Endothelial cell of umbilical vein (primary cell): Measurements from ENCODE around the gene HOXC11. TPM values are rescaled to one million over a fixed set of nuclear protein-coding genes. Genes with fewer than 3 reads are reported as not detected.

ENCODE experiments used
- BruUV-seq: library from RNA; stranded (reverse); fragments of 400-500 nt; replicated peaks from 2 replicates; lab custom pipeline; 2021; lab: Mats Ljungman, UMichigan
- CTCF ChIA-PET: fragments of 300-600, 350-600 bp; sonication (Branson Sonifier 250); formaldehyde crosslinking; loops from one replicate; lab custom pipeline; 2021; ENCODE audit warnings: antibody characterized with exemption, inconsistent platforms; lab: Charles Lee
- POLR2A ChIA-PET: fragments of 300-600, 350-600 bp; sonication (Branson Sonifier 250); formaldehyde crosslinking; loops from one replicate; lab custom pipeline; 2021; ENCODE audit warnings: antibody characterized with exemption, inconsistent platforms; lab: Charles Lee
- DNase-seq: peaks from one replicate; pipeline ENCODE4 v3.0.0-alpha.2; 2011; ENCODE audit warnings: low read depth, low spot score
- FAIRE-seq: peaks from 2 replicates; lab custom pipeline; 2011; peaks lifted over from hg19 to GRCh38; lab: Jason Lieb, UNC
- H2AFZ ChIP-seq: 2 replicates; pipeline ENCODE4 v1.6.0; 2012; ENCODE audit warnings: low read depth, low read length, control low read depth, inconsistent platforms
- H3K27ac ChIP-seq: 2 replicates; pipeline ENCODE4 v1.5.1; 2011; ENCODE audit warnings: low read depth, mild to moderate bottlenecking, control low read depth, low read length, moderate library complexity; ENCODE audit not compliant: insufficient read depth
- H3K27me3 ChIP-seq, 2 experiments: 2 replicates each; pipeline versions ENCODE4 v1.6.0 to v1.6.1; 2011; ENCODE audit warnings: low read length in 2 of 2, mixed read lengths in 1 of 2; ENCODE audit not compliant: control insufficient read depth in 2 of 2, insufficient read depth in 2 of 2
- H3K36me3 ChIP-seq, 2 experiments: 2 replicates in 1 of 2; 3 replicates in 1 of 2; pipeline ENCODE4 v1.5.1; 2011; ENCODE audit warnings: low read length in 2 of 2, mild to moderate bottlenecking in 1 of 2, moderate library complexity in 1 of 2; ENCODE audit not compliant: control insufficient read depth in 2 of 2, insufficient read depth in 2 of 2; ENCODE audit errors: extremely low read depth in 1 of 2
- H3K4me1 ChIP-seq: 3 replicates; pipeline ENCODE4 v1.5.1; 2011; ENCODE audit warnings: mild to moderate bottlenecking, low read length; ENCODE audit not compliant: control insufficient read depth, insufficient read depth; ENCODE audit errors: extremely low read depth
- H3K4me2 ChIP-seq: 2 replicates; pipeline ENCODE4 v1.6.1; 2011; ENCODE audit warnings: low read length, control low read depth, mixed read lengths; ENCODE audit not compliant: insufficient read depth
- H3K4me3 ChIP-seq, 3 experiments: fragments of 200-600 bp in 1 of 3; sonication (generic), shearing (Covaris generic) in 1 of 3; replicated peaks in 1 of 3; 2 replicates each; pipeline ENCODE4 v1.5.1; 2011 to 2016; ENCODE audit warnings: control low read depth in 3 of 3, low read length in 3 of 3, mild to moderate bottlenecking in 2 of 3, inconsistent platforms in 1 of 3, low read depth in 1 of 3, moderate library complexity in 1 of 3; ENCODE audit not compliant: insufficient read depth in 1 of 3
- H3K79me2 ChIP-seq: 2 replicates; pipeline ENCODE4 v1.6.0; 2012; ENCODE audit warnings: low read length, inconsistent platforms; ENCODE audit not compliant: control insufficient read depth, insufficient read depth
- H3K9ac ChIP-seq: replicated peaks from 2 replicates; pipeline ENCODE3; 2011; ENCODE audit warnings: low read length, control low read depth; ENCODE audit not compliant: insufficient read depth; ENCODE audit errors: extremely low read depth
- H3K9me1 ChIP-seq: replicated peaks from 3 replicates; pipeline ENCODE4 v1.6.0; 2011; ENCODE audit warnings: mild to moderate bottlenecking, low read length; ENCODE audit not compliant: control insufficient read depth, insufficient read depth; ENCODE audit errors: extremely low read depth
- H3K9me3 ChIP-seq: replicated peaks from 2 replicates; pipeline ENCODE4 v1.5.1; 2012; ENCODE audit warnings: low read length, inconsistent platforms; ENCODE audit not compliant: control insufficient read depth, insufficient read depth
- H4K20me1 ChIP-seq: replicated peaks from 2 replicates; pipeline ENCODE3; 2011; ENCODE audit warnings: mild to moderate bottlenecking, low read length; ENCODE audit not compliant: control insufficient read depth, insufficient read depth; ENCODE audit errors: extremely low read depth
- CTCF ChIP-seq, 2 donors: IDR thresholded peaks; 1 replicate in 1 of 2; 2 replicates in 1 of 2; pipeline ENCODE4 v1.5.1; 2011; ENCODE audit warnings: low read length in 2 of 2, mild to moderate bottlenecking in 2 of 2, moderate library complexity in 2 of 2, control low read depth in 1 of 2, inconsistent platforms in 1 of 2, low read depth in 1 of 2; ENCODE audit not compliant: insufficient read depth in 1 of 2; ENCODE audit errors: extremely low read depth in 1 of 2
- EZH2 ChIP-seq: IDR thresholded peaks from 2 replicates; pipeline ENCODE4 v1.6.1; 2012; ENCODE audit warnings: borderline replicate concordance, low read depth, mild to moderate bottlenecking, moderate library complexity, low read length, inconsistent platforms; ENCODE audit not compliant: severe bottlenecking
- FOS ChIP-seq: IDR thresholded peaks from 2 replicates; pipeline ENCODE4 v1.6.1; 2011; ENCODE audit warnings: mild to moderate bottlenecking, low read length, moderate library complexity, borderline replicate concordance; ENCODE audit not compliant: insufficient read depth
- JUN ChIP-seq: IDR thresholded peaks from 2 replicates; pipeline ENCODE4 v1.6.1; 2011; ENCODE audit warnings: borderline replicate concordance, low read depth; ENCODE audit not compliant: insufficient read length, insufficient read depth
- MAX ChIP-seq: IDR thresholded peaks from 2 replicates; pipeline ENCODE4 v1.6.1; 2011; ENCODE audit not compliant: insufficient read depth, insufficient read length
- MYC ChIP-seq: IDR thresholded peaks from one replicate; pipeline ENCODE4 v1.6.1; 2011; ENCODE audit warnings: mild to moderate bottlenecking, low read depth, low read length
- dilution Hi-C: fragments of 300-500 bp; cut with MboI; formaldehyde crosslinking; loops from one replicate; pipeline ENCODE4 v1.15.0; 2019; ENCODE audit warnings: low sequenced_read_pairs; ENCODE audit not compliant: extremely low pct_ligation_motif_present
- intact Hi-C: fragments of 100-400 bp; cut with micrococcal nuclease; formaldehyde crosslinking; loops from one replicate; pipeline ENCODE4 v1.10.0; 2022
- polyA plus RNA-seq, 4 experiments: library from polyadenylated mRNA; depleted of rRNA in 3 of 4; stranded (reverse) in 3 of 4; unstranded in 1 of 4; fragments of >200 nt; gene quantifications; 2 replicates each; pipeline versions ENCODE4 v1.2.1 to v1.2.3, GENCODE V29; 2011 to 2012; ENCODE audit warnings: missing spikeins in 1 of 4
- total RNA-seq: library from RNA; stranded (reverse); gene quantifications from 2 replicates; pipeline ENCODE4 v1.2.3, GENCODE V29; 2021

Gene HOXC11
- total and polyA plus RNA-seq, 2 donors (not counting 3 experiments of a cell fraction or from before 2014, with no cell fraction given) = not detected

- dilution Hi-C loops = no loop called here
- POLR2A ChIA-PET = no interaction called here
Measured at GRCh38 chr12:53941187-53941586, 31.7 kb upstream of the HOXC11 start.

More at GRCh38 chr12:53941187-53941586, 31.7 kb upstream of the HOXC11 start:
- Histone ChIP-seq H3K79me2 (no peaks in the 10 kb centered on the region), H3K9me1 (no peaks in the 10 kb centered on the region), H3K4me3 (no peak overlapping the region), H3K9ac (no peak overlapping the region), H3K27me3 (peaks cover 78 to 95% of the 10 kb centered on the region in 2 experiments), H3K4me1 (no peaks in the 10 kb centered on the region), H3K4me2 (no peak overlapping the region), H4K20me1 (no peaks in the 10 kb centered on the region), H3K9me3 (no peaks in the 10 kb centered on the region), H3K36me3 (no peaks in the 10 kb centered on the region), H2AFZ (no peak overlapping the region), H3K27ac (no peak overlapping the region)
- DNase-seq (no peak), FAIRE-seq (no peak)
- TF ChIP-seq EZH2 (no peak), JUN (no peak), MYC (no peak), CTCF (IDR thresholded peaks at IDR 0.05; ENCODE audit: extremely low read depth in 1 of 2, insufficient read depth in 1 of 2, low read depth in 1 of 2, low read length in 2 of 2) (no peak), MAX (no peak), FOS (no peak)
- intact Hi-C loops = no loop called here
- no TSS peak for BruUV-seq
- CTCF ChIA-PET = interaction anchor here (1.2 to 2.2 kb wide), 2 partner anchors 10 to 260 kb away, joined by 3 to 9 read pairs; no protein-coding TSS in a partner anchor
